G401.6 (cell line): ENCODE measurements around the gene KIF26A.

Experiments
- FAIRE-seq: peaks from 2 replicates; lab custom pipeline; 2012; peaks lifted over from hg19 to GRCh38; lab: Jason Lieb, UNC

The KIF26A gene

GRCh38 chr14:104138098-104138717, at the start of gene KIF26A:
Gene KIF26A, plus strand, starts transcription at chr14:104138587. Its CDS starts 136 bp downstream, at chr14:104138723.
- FAIRE-seq = no peak

DNA sequence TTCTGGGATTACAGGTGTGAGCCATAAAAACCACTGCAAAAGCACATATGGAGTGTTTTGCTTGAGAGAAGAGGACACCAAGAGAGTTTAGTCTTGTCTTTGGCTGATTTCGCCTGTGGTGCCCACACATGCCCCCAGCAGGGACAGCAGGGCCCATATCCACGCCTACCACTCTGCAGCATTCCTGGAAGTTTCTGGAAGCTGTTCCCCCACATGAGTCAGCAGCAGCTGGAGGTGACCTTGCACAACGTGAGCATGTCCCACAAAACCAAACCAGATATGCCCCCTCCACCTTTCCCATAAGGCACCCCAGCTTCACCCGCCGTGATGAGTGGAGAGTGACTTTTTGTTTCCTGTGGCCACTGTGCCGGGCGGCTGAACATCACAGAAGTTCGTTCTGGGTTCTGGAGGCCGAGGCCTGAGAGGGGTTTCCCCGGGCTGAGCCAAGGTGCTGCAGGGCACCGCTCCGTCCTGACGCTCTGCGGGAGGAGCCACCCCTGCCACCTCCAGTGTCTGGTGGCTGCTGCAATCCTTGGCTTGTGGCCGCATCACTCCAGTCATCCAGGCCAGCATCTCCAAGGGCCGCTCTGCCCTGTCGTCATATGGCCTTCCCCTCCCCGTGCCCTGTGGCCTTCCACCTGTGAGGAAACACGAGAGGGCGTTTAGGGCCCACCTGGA, 48.2 kb upstream of the KIF26A start:
- no peak for FAIRE-seq

DNA sequence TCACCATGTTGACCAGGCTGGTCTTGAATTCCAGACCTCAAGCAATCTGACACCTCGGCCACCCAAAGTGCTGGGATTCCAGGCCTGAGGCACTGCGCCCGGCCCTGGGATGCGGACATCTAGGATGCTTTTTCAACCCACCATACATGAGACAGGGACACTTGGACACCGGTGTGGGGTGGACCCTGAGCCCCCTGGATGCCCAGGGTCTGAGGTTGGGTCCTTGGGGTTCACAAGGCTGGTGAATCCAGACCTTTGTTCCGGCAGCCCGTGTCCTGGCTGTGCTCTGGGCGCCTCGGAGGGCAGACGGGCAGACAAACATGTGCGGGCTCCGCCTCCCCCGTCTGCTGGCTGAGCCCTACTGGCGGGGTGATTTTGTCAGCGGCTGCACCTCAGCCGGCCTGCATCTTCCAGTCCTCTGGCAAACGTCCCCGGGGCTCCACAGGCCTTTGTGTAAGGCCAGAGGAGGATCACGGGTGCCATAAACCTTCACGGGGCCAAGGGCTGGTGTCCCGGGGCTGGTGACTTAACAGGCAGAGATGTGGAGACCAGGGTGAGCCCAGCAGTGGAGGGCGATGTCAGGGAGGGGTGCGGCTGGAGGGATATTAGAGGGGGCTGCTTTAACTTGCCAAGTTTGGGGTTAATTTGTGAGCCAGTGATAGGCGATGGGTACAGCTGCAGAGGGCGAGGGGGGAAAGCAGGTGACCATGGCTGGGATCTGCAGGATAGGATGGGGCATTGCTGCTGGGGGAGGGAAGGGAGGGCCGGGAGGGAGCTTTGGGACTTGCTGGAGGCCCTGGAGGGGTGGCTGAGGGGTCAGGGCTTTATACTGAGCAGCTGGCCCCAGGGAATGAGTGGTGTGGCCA, 47.1 kb upstream of the KIF26A start:
- FAIRE-seq = no peak

GRCh38 chr14:104091927-104092771, 46.2 kb upstream of the KIF26A start:
- no peak for FAIRE-seq

DNA sequence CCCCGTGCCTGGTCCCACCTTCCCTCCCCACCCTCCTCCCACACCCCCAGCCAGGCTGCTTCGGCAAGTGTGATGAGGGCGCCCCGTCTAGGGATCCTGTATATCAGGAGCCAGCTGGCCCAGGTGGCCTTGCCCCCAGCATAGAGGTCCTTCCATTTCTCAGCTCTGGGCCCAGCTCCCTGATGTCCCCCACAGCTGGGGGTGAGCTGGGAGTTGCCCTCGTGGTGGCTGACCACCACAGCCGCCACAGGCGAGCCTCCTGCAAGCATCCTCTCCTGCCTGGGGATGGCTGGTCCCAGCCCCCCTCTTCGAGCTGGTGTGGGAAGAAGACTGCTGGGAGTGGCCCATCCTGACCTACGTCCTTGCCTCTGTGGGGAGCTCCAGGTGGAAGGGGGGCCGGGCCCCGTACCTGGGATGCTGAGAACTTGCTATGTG, 45.4 kb upstream of the KIF26A start:
- FAIRE-seq = no peak

DNA sequence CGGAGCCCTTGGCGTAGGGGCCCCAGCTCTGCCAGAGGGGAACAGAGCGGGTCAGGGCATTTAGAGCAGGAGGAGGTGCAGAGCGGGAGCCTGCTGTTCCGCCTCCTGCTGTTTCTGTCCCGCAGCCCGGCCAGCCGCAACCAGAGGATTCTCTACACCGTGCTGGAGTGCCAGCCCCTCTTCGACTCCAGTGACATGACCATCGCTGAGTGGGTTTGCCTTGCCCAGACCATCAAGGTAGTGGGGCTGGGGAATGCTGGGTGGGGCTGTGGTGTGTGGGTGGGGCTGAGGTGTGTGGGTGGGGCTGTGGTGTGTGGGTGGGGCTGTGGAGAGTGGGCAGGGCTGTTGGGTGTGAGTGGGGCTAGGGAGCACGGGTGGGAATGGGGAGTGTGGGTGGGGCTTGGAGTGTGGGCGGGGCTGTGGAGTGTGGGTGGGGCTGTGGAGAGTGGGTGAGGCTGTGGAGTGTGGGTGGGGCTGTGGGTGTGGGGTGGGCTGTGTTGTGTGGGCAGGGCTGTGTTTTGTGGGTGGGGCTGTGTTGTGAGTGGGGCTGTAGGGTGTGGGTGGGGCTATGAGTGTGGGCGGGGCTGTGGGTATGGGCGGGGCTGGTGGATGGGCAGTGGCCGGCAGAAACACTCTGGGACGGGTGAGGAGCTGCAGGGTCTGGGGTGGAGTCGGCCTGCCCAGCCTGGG, 44.9 kb upstream of the KIF26A start:
- FAIRE-seq = no peak

DNA sequence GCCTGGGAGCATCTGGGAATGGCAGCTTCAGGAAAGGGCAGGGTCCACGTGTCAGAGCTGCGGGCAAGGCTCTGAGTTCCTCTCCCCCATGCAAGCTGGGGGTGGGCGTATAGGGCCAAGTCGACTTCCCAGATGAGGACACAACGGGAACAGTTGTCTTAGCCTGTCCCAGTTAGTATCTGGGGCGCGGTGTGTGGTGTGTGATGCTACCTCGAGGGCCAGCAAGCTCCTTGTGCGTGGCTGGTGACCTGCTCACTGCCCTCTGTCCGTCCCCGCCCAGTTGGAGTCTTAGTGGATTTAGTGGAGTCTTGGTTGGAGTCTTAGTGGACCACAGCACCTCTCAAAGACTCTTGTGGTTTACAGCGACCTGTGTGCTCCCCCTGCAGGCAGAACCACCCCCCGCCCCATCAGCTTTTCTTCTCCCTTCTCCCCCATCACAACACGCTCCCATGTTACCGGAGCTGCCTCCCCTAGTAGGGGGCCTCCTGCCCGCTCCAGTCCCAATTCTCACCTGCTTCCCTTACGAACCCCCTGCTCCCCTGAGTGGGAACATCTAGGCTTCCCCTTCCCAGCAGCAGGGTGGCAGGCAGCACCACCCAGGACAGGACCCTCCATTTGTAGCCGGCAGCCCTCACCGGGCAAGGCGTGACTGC, 44.2 kb upstream of the KIF26A start:
- FAIRE-seq = no peak

GRCh38 chr14:104094709-104095425, 43.5 kb upstream of the KIF26A start:
- no peak for FAIRE-seq

- no peak for FAIRE-seq
Measured at GRCh38 chr14:104095426-104096310, 42.7 kb upstream of the KIF26A start.

GRCh38 chr14:104096318-104096717, 42.1 kb upstream of the KIF26A start:
- no peak for FAIRE-seq

GRCh38 chr14:104096751-104097700, 41.4 kb upstream of the KIF26A start:
- no peak for FAIRE-seq

DNA sequence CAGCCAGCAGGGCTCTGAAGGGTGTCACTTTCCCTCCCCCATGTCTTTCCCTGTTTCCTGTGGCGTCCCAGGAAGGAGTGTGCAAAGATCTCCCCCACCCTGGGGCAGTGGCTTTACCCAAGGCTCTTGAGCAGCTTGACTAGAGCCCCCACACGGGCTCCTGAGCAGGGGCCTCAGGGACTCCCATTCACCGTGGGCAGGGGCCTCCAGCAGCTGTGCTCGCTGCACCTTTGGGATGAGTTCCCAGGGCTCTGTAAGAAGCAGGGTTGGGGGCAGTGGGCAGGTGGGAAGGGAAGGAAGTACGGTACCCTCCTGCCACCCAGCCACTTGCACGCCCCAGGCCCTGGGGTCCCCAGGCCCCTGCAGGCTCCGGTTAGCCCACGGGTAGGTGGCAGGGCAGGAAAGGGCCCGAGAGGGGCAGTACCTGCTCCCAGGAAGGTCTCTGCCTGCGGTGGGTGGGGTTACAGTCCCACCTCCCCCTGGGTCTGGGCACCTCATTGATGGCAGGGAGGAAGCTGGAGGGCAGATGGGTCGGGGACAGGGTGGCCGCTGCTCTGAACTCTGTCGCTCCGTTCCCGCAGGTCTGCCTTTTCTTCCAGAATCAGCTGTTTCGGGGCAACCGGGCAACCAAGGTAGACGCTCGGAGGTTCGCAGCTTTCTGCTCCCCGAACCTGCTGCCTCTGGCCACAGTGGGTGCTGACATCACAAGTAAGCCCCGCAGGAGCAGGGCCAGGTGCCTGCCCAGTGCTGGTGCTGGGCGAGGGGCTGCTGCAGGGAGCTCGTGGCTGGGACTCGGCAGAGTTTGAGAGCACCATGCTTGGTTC, 39.9 kb upstream of the KIF26A start:
- FAIRE-seq = no peak

DNA sequence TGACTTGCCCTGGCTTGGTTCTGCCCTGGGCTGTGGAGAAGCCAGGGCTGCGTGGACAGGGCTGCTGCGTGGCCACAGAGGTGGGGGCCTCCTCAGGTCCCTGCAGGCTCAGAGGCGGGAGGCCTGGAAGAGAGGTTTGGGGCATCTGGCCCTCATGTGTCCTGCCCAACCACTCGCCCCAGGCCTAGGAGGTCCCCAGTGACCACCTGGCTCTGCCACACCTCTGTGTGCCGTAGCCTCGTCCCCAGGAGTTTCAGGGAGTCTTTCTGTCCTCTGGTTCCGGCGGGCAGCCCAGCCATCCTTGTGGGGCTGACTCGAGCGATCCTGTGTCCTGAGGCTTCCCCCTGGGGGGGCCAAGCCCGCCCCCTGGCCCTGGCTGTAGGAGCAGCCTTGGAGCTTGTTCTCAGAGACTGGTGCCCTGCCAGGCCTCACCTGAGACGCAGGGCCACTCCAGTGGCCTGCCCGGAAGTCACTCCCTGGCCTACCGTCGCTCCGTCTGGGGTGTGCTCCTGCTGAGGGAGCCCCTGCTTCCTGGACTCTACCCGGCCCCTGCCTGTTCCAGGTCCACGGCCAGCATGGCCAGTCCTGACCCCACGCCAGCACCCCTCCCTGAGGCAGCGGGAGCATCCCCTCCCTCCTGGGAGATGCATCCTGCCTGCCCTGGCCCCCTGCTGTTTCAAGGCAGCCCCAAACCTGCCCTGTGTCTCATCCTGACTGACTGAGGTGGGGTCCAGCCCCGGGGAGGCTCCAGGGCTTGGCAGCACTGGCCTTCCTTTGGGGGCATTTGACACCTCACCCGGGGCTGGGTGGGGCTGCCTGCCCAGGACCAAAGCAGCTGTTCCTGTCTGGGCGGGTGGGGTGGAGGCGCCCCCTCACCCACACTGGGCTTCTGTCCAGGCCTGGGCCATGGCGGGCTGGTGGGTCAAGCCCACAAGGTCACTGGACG, 39.0 kb upstream of the KIF26A start:
- FAIRE-seq = no peak

DNA sequence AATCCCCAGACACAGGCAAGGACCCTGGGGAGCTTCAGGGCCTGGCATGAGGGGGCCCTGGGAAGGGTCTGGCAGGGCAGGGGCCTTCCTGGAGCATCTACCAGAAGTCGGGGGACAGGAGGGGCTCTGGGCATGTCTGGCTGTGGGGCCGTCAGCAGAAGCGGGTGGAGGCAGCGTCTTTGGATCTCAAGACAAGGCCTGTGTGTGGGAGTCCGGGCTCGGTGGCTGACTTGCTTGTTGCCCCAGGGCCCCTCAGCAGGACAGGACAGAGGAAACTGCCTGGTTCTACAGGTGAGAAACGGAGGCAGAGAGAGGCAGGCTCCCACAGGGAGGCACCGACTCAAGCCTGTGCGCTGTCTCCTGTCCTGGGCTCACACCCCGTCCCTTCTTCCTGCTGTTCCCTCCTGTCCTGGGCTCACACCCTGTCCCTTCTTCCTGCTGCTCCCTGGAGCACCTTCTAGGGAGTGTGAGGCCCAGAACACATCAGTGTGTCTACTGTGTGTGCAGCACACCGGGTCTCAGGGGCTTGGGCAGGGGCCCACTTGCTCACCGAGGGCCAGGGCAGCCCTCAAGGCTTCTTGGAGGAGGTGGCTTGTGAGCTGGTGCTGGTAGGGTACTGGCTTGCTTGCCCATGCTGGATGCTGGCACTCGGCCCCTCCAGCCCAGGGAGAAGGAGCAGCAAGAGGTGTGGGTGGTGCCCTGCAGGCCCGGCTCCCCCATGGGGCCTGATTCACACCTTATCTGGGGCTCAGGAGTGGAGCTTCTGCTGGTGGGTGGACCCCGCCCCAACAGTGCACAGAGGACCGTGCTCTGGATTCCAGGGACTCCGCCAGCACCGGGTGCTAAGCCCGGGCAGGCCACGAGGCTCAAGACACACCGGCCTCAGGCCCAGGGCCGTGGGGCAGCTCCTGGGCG, 38.0 kb upstream of the KIF26A start:
- FAIRE-seq = no peak

DNA sequence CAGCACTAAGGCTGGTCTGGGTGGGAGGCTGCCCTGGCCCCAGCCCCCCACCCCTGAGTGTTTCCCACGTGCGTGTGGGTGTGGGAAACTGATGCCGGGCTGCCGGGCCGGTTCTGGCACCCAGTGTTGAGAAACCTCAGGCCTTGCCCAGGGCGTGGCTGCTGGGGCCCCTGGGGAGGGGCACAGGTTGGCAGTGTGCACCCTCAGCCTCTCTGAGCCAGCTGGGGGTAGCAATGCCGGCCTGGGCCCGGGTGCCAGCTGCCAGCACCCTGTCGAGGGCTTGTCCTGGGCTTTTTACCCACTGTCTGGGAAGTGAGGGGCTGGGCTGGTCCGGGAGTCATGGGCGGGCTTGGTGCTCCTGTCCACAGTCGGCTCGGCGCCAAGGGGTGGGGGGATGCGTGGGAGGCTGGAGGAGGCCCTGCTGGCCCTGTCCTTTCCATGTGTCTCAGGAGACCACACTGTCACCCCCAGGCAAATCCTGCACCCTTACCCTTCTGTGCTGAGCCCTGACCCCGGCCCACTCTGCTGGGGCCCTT, 37.2 kb upstream of the KIF26A start:
- no peak for FAIRE-seq
